Parietal lobe (tissue), 1 donor: Measurements from ENCODE around the gene PIEZO1. TPM values are rescaled to one million over a fixed set of nuclear protein-coding genes. Genes with fewer than 3 reads are reported as not detected.

Source experiments
- total RNA-seq: library from RNA; depleted of rRNA; stranded (reverse); fragments of >200 nt; gene quantifications from one replicate; pipeline ENCODE4 v1.2.3, GENCODE V29; 2014

PIEZO1 gene
- total RNA-seq = 8.5 TPM

GRCh38 chr16:88785106-88785924 is at the start of gene PIEZO1:
TSS of gene PIEZO1 (minus strand) at chr16:88785220. CDS start at chr16:88784964, 256 bp downstream.

GRCh38 chr16:88811769-88812512 is 26.9 kb upstream of the PIEZO1 start, which contains the start of gene APRT:
TSS of gene APRT (minus strand) at chr16:88811928. CDS start at chr16:88811899, 29 bp downstream.

GRCh38 chr16:88803264-88803987 is 18.4 kb upstream of the PIEZO1 start, which contains the start of gene CDT1:
TSS of gene CDT1 (plus strand) at chr16:88803789. CDS start at chr16:88803832, 43 bp downstream.

GRCh38 chr16:88706229-88706964 is 78.6 kb downstream of the PIEZO1 start, which contains the start of the genes CTU2 and RNF166:
TSS of gene CTU2 (plus strand) at chr16:88706503. CDS start at chr16:88706531, 28 bp downstream.
TSS of gene RNF166 (minus strand) at chr16:88706408. CDS start at chr16:88706325, 83 bp downstream.

GRCh38 chr16:88686439-88687253 is 98.4 kb downstream of the PIEZO1 start, which contains the start of gene SNAI3:
TSS of gene SNAI3 (minus strand) at chr16:88686507. CDS start at chr16:88686406, 101 bp downstream.

Other genes with a start within 250 kb of the PIEZO1 start
- 21.9 TPM for gene ZC3H18, start 214.8 kb downstream of the PIEZO1 start, total RNA-seq
- gene IL17C, start 146.6 kb downstream of the PIEZO1 start, total RNA-seq = not detected
- 17.2 TPM for gene CYBA, start 134.2 kb downstream of the PIEZO1 start, total RNA-seq
- gene MVD, start 122.1 kb downstream of the PIEZO1 start, total RNA-seq = 79.5 TPM
- gene SNAI3, start 98.7 kb downstream of the PIEZO1 start, total RNA-seq = not detected
- gene RNF166, start 78.8 kb downstream of the PIEZO1 start, total RNA-seq = 11.3 TPM
- gene CTU2, start 78.7 kb downstream of the PIEZO1 start, total RNA-seq = 13.8 TPM
- 2.5 TPM for gene CDT1, start 18.6 kb upstream of the PIEZO1 start, total RNA-seq
- gene APRT, start 26.7 kb upstream of the PIEZO1 start, total RNA-seq = 13.1 TPM
- 25.4 TPM for gene GALNS, start 71.7 kb upstream of the PIEZO1 start, total RNA-seq
- gene TRAPPC2L, start 71.9 kb upstream of the PIEZO1 start, total RNA-seq = 36.6 TPM
- not detected for gene PABPN1L, start 81.4 kb upstream of the PIEZO1 start, total RNA-seq
- 3.8 TPM for gene CBFA2T3, start 192.0 kb upstream of the PIEZO1 start, total RNA-seq